GM23338 (cell line): Measurements from ENCODE around the gene OR2H1. TPM values are rescaled to one million over a fixed set of nuclear protein-coding genes. Genes with fewer than 3 reads are reported as not detected.

Experiments used
- ATAC-seq: fragments of 200-7000 bp; cut with Tn5 transposase; 3 replicates; pipeline ENCODE4 v1.9.1; 2020
- DNase-seq: peaks from one replicate; pipeline ENCODE4 v3.0.0-alpha.2; 2015; ENCODE audit warnings: low spot score
- H2AFZ ChIP-seq: fragments of 200-600 bp; sonication (generic); 2 replicates; pipeline ENCODE4 v1.8.0; 2016; ENCODE audit warnings: antibody characterized with exemption, mild to moderate bottlenecking, moderate library complexity
- H3F3A ChIP-seq: fragments of 200-600 bp; sonication (generic); replicated peaks from 2 replicates; pipeline ENCODE4 v1.8.0; 2017; ENCODE audit warnings: antibody characterized with exemption, mixed run types, low read depth
- H3K27ac ChIP-seq: fragments of 200-600 bp; sonication (generic); 2 replicates; pipeline ENCODE4 v1.6.1; 2016; ENCODE audit warnings: low read depth
- H3K27me3 ChIP-seq: fragments of 200-600 bp; sonication (generic); 2 replicates; pipeline ENCODE4 v1.8.0; 2016; ENCODE audit warnings: mild to moderate bottlenecking, mixed run types, moderate library complexity; ENCODE audit not compliant: insufficient read depth
- H3K36me3 ChIP-seq: fragments of 200-600 bp; sonication (generic); 2 replicates; pipeline ENCODE4 v1.8.0; 2016; ENCODE audit warnings: mild to moderate bottlenecking; ENCODE audit not compliant: insufficient read depth
- H3K4me1 ChIP-seq: fragments of 200-600 bp; sonication (generic); 2 replicates; pipeline ENCODE4 v1.8.0; 2016; ENCODE audit warnings: mild to moderate bottlenecking, moderate library complexity; ENCODE audit not compliant: insufficient read depth
- H3K4me2 ChIP-seq: fragments of 200-600 bp; sonication (generic); 2 replicates; pipeline ENCODE4 v1.7.1; 2017; ENCODE audit warnings: mixed run types
- H3K4me3 ChIP-seq: fragments of 200-600 bp; sonication (generic); 2 replicates; pipeline ENCODE4 v1.6.1; 2016; ENCODE audit warnings: mixed run types
- H3K79me2 ChIP-seq: fragments of 200-600 bp; sonication (generic); replicated peaks from 2 replicates; pipeline ENCODE4 v1.8.0; 2017; ENCODE audit warnings: mild to moderate bottlenecking; ENCODE audit not compliant: insufficient read depth
- H3K9me2 ChIP-seq: fragments of 200-600 bp; sonication (generic); 2 replicates; pipeline ENCODE4 v1.8.0; 2017; ENCODE audit not compliant: insufficient read depth
- H4K20me1 ChIP-seq: fragments of 200-600 bp; sonication (generic); replicated peaks from 2 replicates; pipeline ENCODE4 v1.8.0; 2017; ENCODE audit warnings: mild to moderate bottlenecking; ENCODE audit not compliant: insufficient read depth
- H3K27ac Mint-ChIP-seq: 2 replicates; pipeline ENCODE4 v1.8.0; 2020; ENCODE audit warnings: inconsistent platforms, mild to moderate bottlenecking, moderate library complexity, mixed read lengths
- H3K27me3 Mint-ChIP-seq: 3 replicates; pipeline ENCODE4 v1.8.0; 2022; ENCODE audit warnings: low read depth, mild to moderate bottlenecking, moderate library complexity, mixed read lengths, inconsistent platforms; ENCODE audit not compliant: insufficient read depth, poor library complexity
- H3K36me3 Mint-ChIP-seq: 3 replicates; pipeline ENCODE4 v1.8.0; 2021; ENCODE audit warnings: low read depth, mild to moderate bottlenecking, inconsistent platforms, moderate library complexity, mixed read lengths
- H3K4me1 Mint-ChIP-seq: 3 replicates; pipeline ENCODE4 v1.8.0; 2020; ENCODE audit warnings: mild to moderate bottlenecking, inconsistent platforms, mixed read lengths
- H3K4me3 Mint-ChIP-seq: 3 replicates; pipeline ENCODE4 v1.8.0; 2021; ENCODE audit warnings: moderate library complexity, mild to moderate bottlenecking, inconsistent platforms, mixed read lengths
- H3K9me3 Mint-ChIP-seq: 3 replicates; pipeline ENCODE4 v1.8.0; 2020; ENCODE audit warnings: moderate library complexity, mild to moderate bottlenecking, inconsistent platforms, mixed read lengths
- CREB1 ChIP-seq: fragments of 250-450 bp; sonication (Bioruptor Pico); IDR thresholded peaks from 2 replicates; pipeline ENCODE4 v1.5.0; 2020; ENCODE audit warnings: low read depth, mild to moderate bottlenecking, moderate library complexity
- EZH2phosphoT487 ChIP-seq: fragments of 200-600 bp; sonication (generic); IDR thresholded peaks from one replicate; pipeline ENCODE4 v1.8.1; 2018; ENCODE audit warnings: antibody characterized with exemption; ENCODE audit not compliant: unreplicated experiment
- JUNB ChIP-seq: IDR thresholded peaks from one replicate; pipeline ENCODE4 v1.6.1; 2016; ENCODE audit warnings: antibody characterized with exemption; ENCODE audit not compliant: unreplicated experiment
- POLR2AphosphoS5 ChIP-seq: IDR thresholded peaks from 2 replicates; pipeline ENCODE4 v1.6.1; 2016; ENCODE audit warnings: antibody characterized with exemption, low read depth
- REST ChIP-seq: IDR thresholded peaks from one replicate; pipeline ENCODE4 v1.6.1; 2018; ENCODE audit warnings: antibody characterized with exemption; ENCODE audit not compliant: unreplicated experiment
- STAT1 ChIP-seq: IDR thresholded peaks from one replicate; pipeline ENCODE4 v1.6.1; 2016; ENCODE audit warnings: antibody characterized with exemption; ENCODE audit not compliant: unreplicated experiment
- ZNF114 ChIP-seq: fragments of 250-450 bp; sonication (Bioruptor Pico); IDR thresholded peaks from 2 replicates; pipeline ENCODE4 v1.5.0; 2020; ENCODE audit warnings: mild to moderate bottlenecking, moderate library complexity
- ZNF331 ChIP-seq: fragments of 250-450 bp; sonication (Bioruptor Pico); IDR thresholded peaks from 2 replicates; pipeline ENCODE4 v1.5.0; 2020; ENCODE audit warnings: low read depth, mild to moderate bottlenecking, moderate library complexity
- ZNF462 ChIP-seq: fragments of 250-450 bp; sonication (Bioruptor Pico); IDR thresholded peaks from 2 replicates; pipeline ENCODE4 v1.5.0; 2020; ENCODE audit warnings: mild to moderate bottlenecking, moderate library complexity
- polyA plus RNA-seq: library from polyadenylated mRNA; unstranded; fragments of >200 nt; fragmentation: Nextera tagmentation; extraction: Ambion mirVana; gene quantifications from 2 replicates; pipeline ENCODE4 v1.2.1, GENCODE V29; 2016
- total RNA-seq: library from RNA; depleted of rRNA; stranded (reverse); fragments of >200 nt; shearing (Covaris generic); gene quantifications from 2 replicates; pipeline ENCODE4 v1.2.3, GENCODE V29; 2014

OR2H1 gene
- total and polyA plus RNA-seq, 2 experiments from 2014 or later: not detected

GRCh38 chr6:29466241-29466640 is 9.3 kb downstream of the OR2H1 start:
- Histone ChIP-seq H3K27me3 (no peaks in the 10 kb centered on the region), H2AFZ (no peak overlapping the region), H3K4me3 (no peak overlapping the region), H4K20me1 (no peaks in the 10 kb centered on the region), H3F3A (no peaks in the 10 kb centered on the region), H3K36me3 (no peaks in the 10 kb centered on the region), H3K79me2 (no peaks in the 10 kb centered on the region), H3K4me1 (no peaks in the 10 kb centered on the region), H3K9me2 (peaks cover 23% of the 10 kb centered on the region), H3K4me2 (no peak overlapping the region), H3K27ac (no peak overlapping the region)
- TF ChIP-seq REST: no peak
- no peak for TF ChIP-seq STAT1
- TF ChIP-seq EZH2phosphoT487: no peak
- no peak for TF ChIP-seq POLR2AphosphoS5
- no peak for TF ChIP-seq ZNF331
- no peak for TF ChIP-seq ZNF462
- TF ChIP-seq JUNB: no peak
- no peak for TF ChIP-seq CREB1 (CRISPR knock-in tag)
- TF ChIP-seq ZNF114 (CRISPR knock-in tag): no peak
- Mint-ChIP-seq H3K4me3 (no peak overlapping the region), H3K9me3 (no peaks in the 10 kb centered on the region), H3K27me3 (peaks cover 2% of the 10 kb centered on the region), H3K36me3 (no peaks in the 10 kb centered on the region), H3K4me1 (0 out of 3 replicates have a peak, but pooled peaks cover 2% of the 10 kb centered on the region), H3K27ac (no peak overlapping the region)
- no peak for ATAC-seq
- DNase-seq: no peak
